HG03064 (cell line): ENCODE data around the gene ATG2A.

Source experiments
- ATAC-seq: cut with Tn5 transposase; IDR thresholded peaks from one replicate; pipeline ENCODE4 v1.9.1; 2021; ENCODE audit warnings: low read depth; ENCODE audit not compliant: unreplicated experiment

ATG2A gene

GRCh38 chr11:64905516-64906313 lies 11.3 kb downstream of the ATG2A start:
- no peak for ATAC-seq

- no peak for ATAC-seq
These were observed 13.6 kb downstream of the ATG2A start for GRCh38 chr11:64903291-64903833.

- ATAC-seq: no peak
These were observed 14.7 kb downstream of the ATG2A start for GRCh38 chr11:64902102-64902900.

DNA sequence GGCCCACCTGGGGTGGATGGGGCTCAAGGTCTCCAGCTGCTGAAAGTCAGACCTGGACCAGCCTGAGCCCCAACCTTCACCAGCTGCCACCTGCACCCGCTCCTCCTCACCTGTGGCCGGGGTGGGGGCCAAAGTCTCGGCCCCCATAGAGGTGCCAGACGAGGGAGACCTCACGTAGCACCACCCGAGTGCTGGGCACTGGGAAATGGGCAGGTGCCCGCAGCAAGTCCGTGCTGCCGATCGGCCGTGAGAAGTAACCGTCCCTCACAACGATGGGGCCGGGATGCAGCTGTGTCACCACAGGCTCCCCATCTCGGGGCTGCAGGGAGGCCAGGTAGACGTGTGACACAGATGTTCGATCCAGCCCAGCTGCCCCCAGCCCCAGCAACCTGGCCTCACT lies 16.2 kb downstream of the ATG2A start:
- ATAC-seq: no peak

GRCh38 chr11:64900263-64900678 lies 16.7 kb downstream of the ATG2A start:
- ATAC-seq: no peak

DNA sequence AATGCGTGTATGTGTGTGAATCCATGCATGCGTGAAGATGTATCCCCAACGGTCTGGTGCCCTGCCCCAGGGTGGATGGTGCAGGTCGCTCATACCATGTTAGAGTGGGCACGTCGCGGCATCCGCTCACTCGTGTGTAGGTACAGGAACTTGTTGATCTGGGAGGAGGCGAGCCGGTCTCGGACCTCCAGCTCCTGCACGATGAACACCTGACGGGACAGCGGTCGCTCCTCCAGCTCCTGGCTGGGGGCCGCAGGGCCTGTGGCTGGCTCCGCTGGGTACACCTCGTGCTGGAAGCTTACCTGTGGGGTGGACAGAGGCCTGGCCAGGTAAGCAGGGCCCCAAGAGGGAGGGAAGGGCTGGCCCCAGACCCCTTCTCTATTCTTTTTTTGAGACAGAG lies 18.5 kb downstream of the ATG2A start:
- no peak for ATAC-seq

DNA sequence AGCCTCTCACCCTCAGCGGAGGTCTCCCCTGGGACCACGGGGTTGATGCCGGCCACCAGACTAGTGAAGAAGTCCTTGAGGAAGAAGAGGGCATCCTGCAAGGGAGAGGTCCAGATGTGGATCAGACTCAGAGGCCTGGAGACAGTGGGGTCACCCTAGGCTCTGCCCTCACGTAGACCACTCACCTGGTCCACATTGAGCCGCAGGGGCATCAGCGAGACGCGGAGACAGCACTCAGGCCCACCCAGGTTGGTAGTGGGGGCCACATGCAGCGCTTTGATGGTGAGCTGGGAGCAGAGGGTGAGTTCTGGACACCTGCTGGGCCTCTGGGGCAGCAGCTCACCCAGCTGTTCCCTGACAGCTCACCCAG lies 18.9 kb downstream of the ATG2A start:
- ATAC-seq: no peak

GRCh38 chr11:64897381-64898075 lies 19.5 kb downstream of the ATG2A start:
- ATAC-seq: no peak

DNA sequence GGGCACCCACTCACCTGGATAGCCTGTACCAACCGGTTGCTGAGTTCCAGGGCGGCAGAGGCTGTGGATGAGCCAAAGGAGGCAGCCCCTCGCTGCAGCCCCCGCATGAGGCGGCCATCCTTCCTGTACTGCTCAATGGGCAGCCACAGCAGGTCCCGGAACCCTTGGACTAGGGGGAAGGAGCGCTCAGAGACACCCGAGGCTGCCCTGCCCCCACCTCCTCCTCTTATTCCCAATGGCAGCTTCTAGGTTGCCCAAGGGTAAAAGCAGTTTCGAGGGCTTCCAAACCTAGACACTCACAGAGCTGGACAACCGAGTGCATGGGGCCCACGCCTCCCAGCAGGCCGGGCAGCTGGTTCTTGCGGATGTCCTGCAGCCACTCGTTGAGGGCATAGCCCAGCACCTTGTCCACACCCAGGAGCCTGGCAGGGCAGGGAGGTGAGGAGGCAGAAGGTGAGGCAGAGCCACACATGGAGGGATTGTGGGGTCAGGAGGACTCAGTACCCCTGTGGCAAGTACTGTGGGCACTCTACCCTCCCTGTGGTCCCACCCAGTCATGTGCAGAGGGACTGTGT lies 20.5 kb downstream of the ATG2A start:
- ATAC-seq: no peak

GRCh38 chr11:64894812-64895452 lies 22.1 kb downstream of the ATG2A start:
- ATAC-seq: no peak

- ATAC-seq: no peak
These were observed 22.8 kb downstream of the ATG2A start for GRCh38 chr11:64894070-64894811.

GRCh38 chr11:64893194-64894069 lies 23.6 kb downstream of the ATG2A start:
- ATAC-seq: no peak

GRCh38 chr11:64892838-64893193 lies 24.2 kb downstream of the ATG2A start:
- no peak for ATAC-seq

DNA sequence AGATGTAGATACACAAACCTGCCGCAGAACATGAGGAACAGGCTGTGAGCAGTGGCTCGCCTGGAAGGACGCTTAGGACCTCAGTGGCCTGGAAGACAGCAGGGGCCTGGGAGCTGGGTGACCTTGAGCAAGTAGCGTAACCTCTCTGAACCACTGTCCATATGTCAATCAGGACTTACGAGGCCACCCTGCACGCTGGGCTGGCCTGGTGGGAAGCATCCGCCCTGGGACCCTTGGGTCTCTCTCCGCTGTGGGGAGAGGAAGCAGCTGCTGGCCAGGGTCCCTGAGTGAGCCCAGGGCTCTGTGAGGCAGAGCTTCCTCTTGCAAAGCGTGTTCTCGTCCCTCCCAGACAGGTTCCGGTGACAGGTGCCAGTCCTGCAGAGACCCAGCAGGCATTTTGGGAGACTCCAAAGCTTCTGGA lies 24.6 kb downstream of the ATG2A start:
- no peak for ATAC-seq

GRCh38 chr11:64891880-64892279 lies 25.1 kb downstream of the ATG2A start:
- ATAC-seq: no peak

DNA sequence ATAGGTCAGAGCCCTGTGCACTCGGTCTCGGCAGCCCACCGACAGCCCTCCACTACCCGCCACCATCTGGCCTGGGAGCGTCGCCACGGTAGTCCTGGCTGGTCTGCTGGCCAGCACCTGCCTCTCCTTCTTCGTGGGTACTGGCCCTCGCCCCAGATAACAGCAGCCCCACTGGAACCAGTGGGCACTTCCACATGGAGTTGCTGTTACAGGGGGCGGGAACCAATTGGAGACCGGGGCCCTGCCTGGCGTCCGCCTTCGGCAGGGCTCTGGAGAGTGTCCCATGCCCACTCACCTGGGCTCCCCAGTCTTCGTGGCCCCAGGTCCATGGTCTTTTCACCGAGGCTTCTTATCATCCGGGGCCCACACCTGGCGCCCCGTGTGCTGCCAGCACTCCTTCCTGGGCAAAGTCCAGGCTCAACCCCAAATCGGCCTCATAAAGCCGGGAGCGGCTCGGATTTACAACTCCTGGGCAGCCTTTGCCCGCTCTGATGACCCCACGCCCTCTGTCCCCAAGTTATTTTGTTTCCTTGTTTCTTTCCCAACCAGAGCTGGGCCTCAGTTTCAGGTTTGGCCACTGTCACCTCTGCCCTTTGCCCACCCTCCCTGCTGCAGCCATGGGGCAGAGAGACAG lies 25.7 kb downstream of the ATG2A start:
- ATAC-seq: no peak

DNA sequence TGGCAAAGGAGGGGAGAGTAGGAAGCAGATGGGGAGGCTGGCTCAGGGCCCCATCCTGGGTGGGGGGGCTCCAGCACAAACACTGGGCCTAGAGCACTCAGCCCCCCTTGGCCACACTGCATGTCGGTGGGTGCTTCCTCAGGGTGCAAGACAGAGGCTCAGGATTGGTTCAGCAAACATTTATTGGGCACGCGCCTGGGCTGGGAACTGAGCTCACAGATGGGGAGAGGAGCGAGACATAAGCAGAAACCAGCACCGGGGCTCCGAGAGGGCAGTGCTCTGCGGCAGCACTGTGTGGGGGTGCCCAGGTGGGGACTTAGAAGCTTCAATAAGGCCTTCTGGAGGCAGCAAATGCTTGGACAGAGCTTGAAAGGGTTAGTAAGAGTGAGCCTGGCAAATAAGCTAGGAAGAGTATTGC lies 26.5 kb downstream of the ATG2A start:
- no peak for ATAC-seq
